Urothelium cell line (cell line): Measurements from ENCODE around the gene PELI2.

Experiments
- DNase-seq: peaks from one replicate; pipeline ENCODE4 v3.0.0; 2011; ENCODE audit warnings: low spot score, mixed read lengths
- FAIRE-seq: peaks from 2 replicates; lab custom pipeline; 2011; peaks lifted over from hg19 to GRCh38; lab: Jason Lieb, UNC

The PELI2 gene

DNA sequence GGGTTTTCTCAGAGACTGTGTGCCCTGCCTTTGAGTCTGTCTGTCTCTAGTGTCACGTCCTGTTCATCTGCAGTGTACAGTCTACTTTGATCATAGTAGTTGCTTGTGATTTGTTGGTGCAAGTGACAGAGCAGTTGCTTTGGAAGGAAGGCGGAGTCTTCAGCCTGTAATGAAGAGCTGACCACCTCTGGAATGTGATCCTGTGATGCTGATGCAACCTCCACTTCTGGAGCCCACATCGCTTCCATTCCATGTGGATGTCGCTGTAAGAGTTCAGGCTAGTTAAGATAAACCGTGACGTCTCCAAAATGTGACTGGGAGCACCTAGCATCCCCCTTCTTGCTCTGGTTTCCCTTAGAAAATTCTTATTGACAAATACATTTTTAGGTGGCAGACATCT is 51.8 kb downstream of the PELI2 start:
- peak; percentile 96 for FAIRE-seq
- no peak for DNase-seq

DNA sequence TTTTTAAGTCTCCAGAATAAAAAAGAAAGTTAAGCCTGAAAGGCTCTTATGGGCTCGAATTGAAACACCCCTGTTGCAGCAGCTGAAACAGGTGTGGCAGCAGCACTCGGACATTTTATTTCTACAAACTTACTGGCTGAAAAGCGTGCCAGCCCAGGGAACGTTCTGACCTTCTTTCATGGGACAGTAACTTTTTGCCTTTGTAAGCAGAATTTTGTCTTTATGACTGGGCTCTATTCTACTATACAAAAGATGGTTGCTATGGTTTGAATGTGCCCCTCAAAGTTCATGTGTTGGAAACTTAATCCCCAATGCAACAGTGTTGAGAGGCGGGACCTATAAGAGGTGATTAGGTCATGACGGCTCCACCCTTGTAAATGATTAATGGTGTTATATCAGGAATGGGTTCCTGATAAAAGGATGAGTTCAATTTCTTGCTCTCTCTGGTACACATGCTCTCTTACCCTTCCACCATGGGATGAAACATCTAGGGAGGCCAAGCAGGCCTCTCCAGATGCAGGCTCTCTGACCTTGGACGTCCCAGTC is 52.7 kb downstream of the PELI2 start:
- DNase-seq (no peak), FAIRE-seq (peak; percentile 44)

DNA sequence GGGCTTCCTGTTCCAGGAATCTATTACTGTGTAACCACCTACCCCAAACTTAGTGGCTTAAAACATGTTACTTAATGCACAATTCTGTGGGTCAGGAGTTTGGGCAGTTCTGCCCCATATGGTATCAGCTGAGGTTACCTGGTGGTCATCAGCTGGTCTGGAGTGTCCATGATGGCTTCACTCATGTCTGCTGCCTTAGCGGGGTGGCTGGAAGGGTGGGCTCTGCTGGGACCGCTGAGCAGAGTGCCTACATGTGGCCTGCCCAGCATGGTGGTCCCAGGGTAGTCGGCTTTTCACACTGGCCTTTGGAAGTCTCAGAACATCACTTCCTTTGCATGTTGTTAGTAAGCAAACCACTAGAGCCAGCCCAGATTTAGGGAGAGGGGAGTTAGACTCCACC is 53.9 kb downstream of the PELI2 start:
- no peak for FAIRE-seq
- DNase-seq, result no peak

DNA sequence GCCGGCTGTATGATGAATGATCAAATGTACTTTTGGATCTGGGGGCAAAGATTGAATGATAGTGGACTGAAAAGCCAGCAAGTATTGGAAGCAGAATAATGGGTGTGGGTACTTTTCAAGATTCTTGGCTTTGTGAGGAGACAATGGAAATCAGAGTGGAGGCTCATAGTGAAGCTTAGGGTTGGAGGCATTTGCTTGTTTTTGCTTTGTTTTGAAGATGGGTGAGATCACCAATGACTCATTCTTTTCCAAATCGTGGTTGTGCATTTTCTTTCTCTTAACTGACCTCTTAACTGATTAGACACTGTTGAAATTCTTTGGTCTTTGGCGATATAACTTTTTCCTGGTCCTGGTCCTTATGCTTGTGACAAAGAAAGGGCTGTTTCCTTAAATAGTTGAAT is 54.4 kb downstream of the PELI2 start:
- FAIRE-seq (no peak), DNase-seq (peak; percentile 75)

GRCh38 chr14:56173365-56173922 is 55.2 kb downstream of the PELI2 start:
- FAIRE-seq, result no peak
- no peak for DNase-seq

DNA sequence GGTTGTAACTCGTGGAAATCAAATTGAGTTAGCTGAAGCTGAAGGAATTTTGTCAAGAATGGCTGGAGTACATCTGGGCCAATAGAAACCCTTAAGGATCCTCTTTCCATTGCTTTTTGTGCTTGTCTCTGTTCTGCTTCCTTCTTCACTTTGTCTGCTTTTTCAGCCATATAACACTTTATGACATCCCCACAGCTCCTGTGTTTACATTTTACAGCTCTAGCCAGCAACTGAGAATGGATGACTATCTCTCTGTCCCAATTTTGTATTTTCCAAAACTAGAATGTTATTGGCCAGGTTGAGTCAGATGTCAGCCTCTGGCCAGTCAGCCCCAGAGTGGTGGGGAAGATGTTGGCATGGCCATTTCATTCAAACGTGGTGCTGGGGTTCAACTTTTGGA is 57.6 kb downstream of the PELI2 start:
- DNase-seq, result no peak
- FAIRE-seq, result no peak

GRCh38 chr14:56176530-56176929 is 58.3 kb downstream of the PELI2 start:
- DNase-seq, result no peak
- peak; percentile 40 for FAIRE-seq

- FAIRE-seq (no peak), DNase-seq (no peak)
Measured at GRCh38 chr14:56177036-56177435, 58.8 kb downstream of the PELI2 start.

DNA sequence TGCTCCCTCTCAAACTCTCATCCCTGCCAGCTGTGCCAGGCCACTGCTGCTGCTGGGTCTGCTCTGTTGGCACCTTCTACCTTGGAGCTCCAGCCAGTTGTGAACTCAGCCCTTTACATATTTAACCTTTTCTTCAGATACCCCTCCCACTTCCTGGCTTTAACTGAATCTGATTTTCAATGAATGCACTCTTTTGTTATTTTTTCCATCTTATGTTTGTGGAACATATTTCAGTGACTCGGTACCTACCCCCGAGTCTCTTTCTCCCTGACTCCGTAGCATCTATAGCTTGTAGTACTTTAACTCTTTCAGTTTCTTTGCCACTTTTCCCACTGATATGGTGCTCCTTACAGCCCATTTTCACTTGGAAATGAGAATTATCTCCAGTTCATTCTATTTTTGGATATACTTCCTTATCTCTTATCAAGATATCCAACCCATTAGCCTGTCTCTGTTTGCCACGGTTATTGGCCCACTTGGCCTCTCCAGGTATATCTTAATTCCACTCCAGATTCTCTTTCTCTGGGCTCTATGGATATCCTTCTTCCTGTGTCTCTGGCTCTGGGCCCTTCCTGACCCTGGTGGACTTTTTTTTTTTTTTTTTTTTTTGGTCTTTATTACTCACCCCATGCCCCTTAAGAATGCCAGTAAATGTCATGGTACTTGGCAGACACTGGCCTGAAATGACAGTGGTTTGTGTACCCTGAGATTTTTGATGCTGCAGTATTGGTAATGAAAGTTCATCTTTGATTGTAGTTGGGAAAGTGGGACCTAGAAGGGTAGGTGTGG is 62.7 kb downstream of the PELI2 start:
- FAIRE-seq (peak; percentile 53), DNase-seq (no peak)

GRCh38 chr14:56181681-56182085 is 63.5 kb downstream of the PELI2 start:
- no peak for DNase-seq
- FAIRE-seq, result peak; percentile 62

- FAIRE-seq (no peak), DNase-seq (no peak)
Measured at GRCh38 chr14:56182410-56182809, 64.2 kb downstream of the PELI2 start.

GRCh38 chr14:56183631-56184157 is 65.5 kb downstream of the PELI2 start:
- no peak for DNase-seq
- no peak for FAIRE-seq

- DNase-seq (no peak), FAIRE-seq (no peak)
Measured at GRCh38 chr14:56185992-56186391, 67.8 kb downstream of the PELI2 start.

GRCh38 chr14:56187736-56188135 is 69.5 kb downstream of the PELI2 start:
- FAIRE-seq (peak; percentile 20), DNase-seq (no peak)

- peak; percentile 57 for DNase-seq
- peak; percentile 50 for FAIRE-seq
Measured at GRCh38 chr14:56189307-56189706, 71.1 kb downstream of the PELI2 start.

GRCh38 chr14:56193347-56193746 is 75.1 kb downstream of the PELI2 start:
- DNase-seq, result no peak
- no peak for FAIRE-seq

DNA sequence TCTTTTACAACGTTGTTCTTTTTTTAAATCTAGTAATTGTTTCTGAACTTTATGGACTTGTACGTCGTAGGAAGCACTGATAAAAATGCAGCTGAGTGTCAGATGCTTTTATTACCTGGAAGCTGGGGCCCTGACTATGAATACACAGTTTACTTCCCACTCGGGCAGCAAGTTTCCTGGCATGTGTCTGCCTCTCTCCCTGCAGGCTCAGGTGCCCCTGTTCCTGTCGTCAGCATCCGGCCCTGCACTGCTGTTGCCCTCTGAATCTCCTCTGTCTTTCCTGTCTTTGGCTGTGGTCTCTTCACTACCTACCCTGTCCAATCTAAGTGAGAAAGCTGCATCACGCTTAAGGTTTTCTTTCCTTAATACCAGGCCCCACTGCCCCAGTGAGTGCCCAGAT is 75.8 kb downstream of the PELI2 start:
- FAIRE-seq (no peak), DNase-seq (no peak)

- no peak for FAIRE-seq
- no peak for DNase-seq
Measured at GRCh38 chr14:56195223-56195622, 77.0 kb downstream of the PELI2 start.

GRCh38 chr14:56195704-56196103 is 77.5 kb downstream of the PELI2 start:
- DNase-seq, result peak; percentile 75
- peak; percentile 69 for FAIRE-seq

GRCh38 chr14:56196274-56196673 is 78.1 kb downstream of the PELI2 start:
- FAIRE-seq (no peak), DNase-seq (no peak)

- FAIRE-seq (no peak), DNase-seq (no peak)
Measured at GRCh38 chr14:56197150-56197549, 78.9 kb downstream of the PELI2 start.

GRCh38 chr14:56198438-56198837 is 80.2 kb downstream of the PELI2 start:
- FAIRE-seq, result no peak

More at GRCh38 chr14:56198438-56198837, 80.2 kb downstream of the PELI2 start:
- no peak for DNase-seq
